Colonic mucosa (tissue), 4 donors: ENCODE results near the gene GNA14. TPM values are rescaled to one million over a fixed set of nuclear protein-coding genes. Genes with fewer than 3 reads are reported as not detected.
A peak's percentile ranks its signal among the peaks of the same experiment; 100 is the strongest.

Source experiments
- DNase-seq: peaks from one replicate; pipeline ENCODE4 v3.0.0-alpha.2; 2020
- H3K27ac ChIP-seq: fragments of 200-600 bp; one replicate; pipeline ENCODE4 v1.8.0; 2021
- H3K27me3 ChIP-seq: fragments of 200-600 bp; one replicate; pipeline ENCODE4 v1.8.0; 2021
- H3K36me3 ChIP-seq: fragments of 200-600 bp; one replicate; pipeline ENCODE4 v1.8.0; 2021
- H3K4me1 ChIP-seq: fragments of 200-600 bp; one replicate; pipeline ENCODE4 v1.8.0; 2021; ENCODE audit warnings: mild to moderate bottlenecking
- H3K4me3 ChIP-seq: fragments of 200-600 bp; one replicate; pipeline ENCODE4 v1.8.0; 2021
- H3K9ac ChIP-seq, 2 donors: one replicate each; pipeline ENCODE4 v1.7.0; 2013; ENCODE audit warnings: control low read depth in 2 of 2, low read depth in 2 of 2, low read length in 2 of 2
- H3K9me3 ChIP-seq: fragments of 200-600 bp; one replicate; pipeline ENCODE4 v1.8.0; 2021
- CTCF ChIP-seq: fragments of 200-600 bp; IDR thresholded peaks from one replicate; pipeline ENCODE4 v1.8.0; 2022; ENCODE audit warnings: antibody characterized with exemption, mild to moderate bottlenecking
- intact Hi-C: fragments of 100-400 bp; cut with DNase I; formaldehyde crosslinking; loops from one replicate; pipeline ENCODE4 v1.14.1; 2022
- total RNA-seq, 2 donors: library from RNA; stranded (reverse); fragmentation: NEBNext Ultra II Directional in 1 of 2; extraction: Animal tissue kit (Norgen Biotek cat#: 25700) in 1 of 2; gene quantifications; one replicate each; pipeline ENCODE4 v1.2.1, GENCODE V29; 2021
- donor health status: healthy.
- donor health status: DM: no; HTN: no; CAD: no.
- donor health status: DM: no; HTN: no; CAD: no.

GNA14 gene
- total RNA-seq, 2 donors from 2014 or later: 7.9 to 11.7 TPM

GRCh38 chr9:77457916-77458592, 190.1 kb downstream of the GNA14 start:
- TF ChIP-seq CTCF: peak; percentile 75
- Histone ChIP-seq H3K9ac (no peak overlapping the region), H3K4me3 (no peak overlapping the region), H3K4me1 (no peaks in the 10 kb centered on the region), H3K27me3 (no peaks in the 10 kb centered on the region), H3K9me3 (no peaks in the 10 kb centered on the region), H3K36me3 (no peaks in the 10 kb centered on the region), H3K27ac (no peak overlapping the region)
- intact Hi-C loops: loop anchor here (5.0 to 10.0 kb wide), 3 partner anchors 189 to 577 kb away; partner anchors contain the start of genes GNA14 and GNAQ
- DNase-seq: peak; percentile 74

DNA sequence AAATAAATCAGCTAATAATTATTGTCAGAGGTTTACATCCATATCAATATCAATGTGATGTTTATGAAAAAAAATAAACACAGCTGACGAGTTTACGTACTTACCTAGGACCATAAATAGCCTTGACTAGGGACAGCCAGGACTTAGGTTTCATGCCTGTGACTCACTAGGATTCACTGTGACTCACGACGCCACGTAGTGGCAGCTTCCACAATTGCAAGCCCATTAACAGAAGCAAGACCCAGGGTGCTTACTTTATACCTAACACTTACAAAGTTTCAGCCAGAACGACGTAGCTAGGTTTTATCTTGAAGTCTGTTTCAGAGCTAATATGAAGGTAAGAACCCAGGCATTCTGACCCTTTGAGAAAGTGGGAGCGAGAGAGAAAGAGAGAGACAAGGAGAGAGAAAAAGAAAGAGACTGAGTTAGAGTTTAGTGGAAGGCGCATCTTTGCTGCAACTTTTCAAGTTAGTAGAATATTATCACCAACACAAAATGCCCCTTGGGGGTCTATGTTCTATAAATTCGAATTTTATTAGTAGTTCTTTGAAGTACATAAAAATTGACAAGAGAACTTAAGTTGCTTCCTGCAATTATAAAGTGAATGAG, 191.2 kb downstream of the GNA14 start:
- Histone ChIP-seq H3K27me3 (no peaks in the 10 kb centered on the region), H3K9ac (no peak overlapping the region), H3K27ac (no peak overlapping the region), H3K9me3 (no peaks in the 10 kb centered on the region), H3K4me1 (no peaks in the 10 kb centered on the region), H3K36me3 (no peaks in the 10 kb centered on the region), H3K4me3 (no peak overlapping the region)
- peak; percentile 98 for TF ChIP-seq CTCF
- intact Hi-C loops: loop anchor here (5.0 to 10.0 kb wide), 3 partner anchors 190 to 578 kb away; partner anchors contain the start of genes GNA14 and GNAQ
- peak; percentile 93 for DNase-seq

DNA sequence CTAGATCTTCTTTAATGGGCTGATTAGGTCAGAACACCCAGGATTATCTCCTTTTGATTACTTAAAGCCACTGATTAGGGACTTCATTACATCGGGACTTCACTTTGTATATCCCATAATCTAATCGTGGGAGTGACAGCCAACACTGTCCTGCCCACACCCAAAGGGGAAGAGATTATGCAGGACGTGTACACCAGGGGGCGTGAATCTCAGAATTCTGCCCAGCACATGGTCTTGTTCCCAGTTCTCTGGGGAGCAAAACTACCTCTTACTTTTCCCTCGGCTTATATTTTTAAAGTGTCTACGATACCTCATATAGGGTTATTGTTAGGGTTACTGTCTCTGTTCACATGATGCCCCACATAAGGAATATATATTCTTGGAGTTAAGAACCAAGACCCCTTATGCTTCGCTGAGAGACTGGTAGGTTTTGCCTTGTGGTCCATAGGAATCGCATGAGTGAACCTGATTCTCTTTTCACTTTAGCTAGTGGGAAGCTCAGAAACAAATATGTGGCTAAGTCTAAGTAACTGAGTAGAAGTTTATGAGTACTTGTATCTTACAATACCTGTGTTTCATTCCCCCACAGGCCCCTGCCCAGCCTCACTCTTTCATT, 192.7 kb downstream of the GNA14 start:
- Histone ChIP-seq H3K9ac (no peak overlapping the region), H3K27ac (no peak overlapping the region), H3K27me3 (no peaks in the 10 kb centered on the region), H3K36me3 (no peaks in the 10 kb centered on the region), H3K4me1 (no peaks in the 10 kb centered on the region), H3K9me3 (no peaks in the 10 kb centered on the region), H3K4me3 (no peak overlapping the region)
- intact Hi-C loops: loop anchor here (5.0 to 10.0 kb wide), 3 partner anchors 192 to 579 kb away; partner anchors contain the start of genes GNA14 and GNAQ
- peak; percentile 76 for DNase-seq
- peak; percentile 60 for TF ChIP-seq CTCF

DNA sequence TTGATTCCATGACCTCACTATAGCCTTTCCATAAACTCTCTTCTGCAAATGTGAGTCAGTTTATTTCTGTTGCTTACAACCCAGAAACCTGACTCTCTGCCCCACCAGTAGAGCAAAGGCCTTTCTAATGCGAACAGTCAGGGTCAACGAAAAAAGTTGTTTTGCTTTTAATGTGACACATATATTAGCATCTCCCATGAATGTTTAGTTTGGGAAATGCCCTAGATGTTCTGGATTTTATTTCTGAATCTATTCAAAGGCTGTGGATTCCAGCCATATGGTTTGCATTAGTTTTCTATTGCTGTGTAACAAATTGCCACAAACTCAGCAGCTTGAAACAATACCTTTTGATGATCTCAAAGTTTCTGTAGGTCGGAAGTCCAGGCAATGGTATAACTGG, 193.5 kb downstream of the GNA14 start:
- H3K27ac ChIP-seq: no peak overlapping the region
- DNase-seq: no peak
- H3K4me3 ChIP-seq: no peak overlapping the region
- no peak overlapping the region for H3K9ac ChIP-seq
- H3K9me3 ChIP-seq: no peaks in the 10 kb centered on the region
- TF ChIP-seq CTCF: no peak
- no peaks in the 10 kb centered on the region for H3K27me3 ChIP-seq
- no peaks in the 10 kb centered on the region for H3K36me3 ChIP-seq
- no peaks in the 10 kb centered on the region for H3K4me1 ChIP-seq
- intact Hi-C loops: loop anchor here (5.0 to 10.0 kb wide), 3 partner anchors 193 to 580 kb away; partner anchors contain the start of genes GNA14 and GNAQ

- TF ChIP-seq CTCF: no peak
These were observed 194.1 kb downstream of the GNA14 start for GRCh38 chr9:77453825-77454647.

More at GRCh38 chr9:77453825-77454647, 194.1 kb downstream of the GNA14 start:
- Histone ChIP-seq H3K27ac (no peak overlapping the region), H3K9me3 (no peaks in the 10 kb centered on the region), H3K4me3 (no peak overlapping the region), H3K27me3 (no peaks in the 10 kb centered on the region), H3K36me3 (no peaks in the 10 kb centered on the region), H3K9ac (no peak overlapping the region), H3K4me1 (no peaks in the 10 kb centered on the region)
- no peak for DNase-seq
- intact Hi-C loops: loop anchor here (10.0 kb wide), 2 partner anchors 301 to 581 kb away; partner anchors contain the start of gene GNAQ
